CD4-positive, alpha-beta T cell (primary cell): ENCODE results near the gene URB1. TPM values are rescaled to one million over a fixed set of nuclear protein-coding genes. Genes with fewer than 3 reads are reported as not detected.

Source experiments
- ATAC-seq: fragments of 200-7000 bp; cut with Tn5 transposase; one replicate; pipeline ENCODE4 v1.10.0; 2022; ENCODE audit warnings: mild to moderate bottlenecking; ENCODE audit not compliant: poor library complexity
- CTCF ChIA-PET: fragments of 350-600 bp; sonication (Branson Sonifier 250); formaldehyde crosslinking; loops from one replicate; lab custom pipeline; 2021; ENCODE audit warnings: antibody characterized with exemption, inconsistent platforms; lab: Charles Lee
- POLR2A ChIA-PET: fragments of 350-600 bp; sonication (Branson Sonifier 250); formaldehyde crosslinking; loops from one replicate; lab custom pipeline; 2021; ENCODE audit warnings: antibody characterized with exemption, inconsistent platforms; lab: Charles Lee
- DNase-seq, 14 experiments: peaks; one replicate each; pipeline ENCODE4 v3.0.0-alpha.2; 2013 to 2020; ENCODE audit warnings: mixed read lengths in 2 of 14
- H3K27ac ChIP-seq, 2 donors: one replicate each; pipeline versions ENCODE4 v1.5.1 to v1.7.0; 2013; ENCODE audit warnings: low read length in 2 of 2, low read depth in 1 of 2, mild to moderate bottlenecking in 1 of 2
- H3K27me3 ChIP-seq, 2 experiments: 1 replicate in 1 of 2; 2 replicates in 1 of 2; pipeline versions ENCODE4 v1.6.1 to v1.7.0; 2013; ENCODE audit warnings: low read length in 2 of 2, control low read depth in 1 of 2, mild to moderate bottlenecking in 1 of 2, moderate library complexity in 1 of 2; ENCODE audit not compliant: insufficient read depth in 2 of 2, control insufficient read depth in 1 of 2
- H3K36me3 ChIP-seq: one replicate; pipeline ENCODE4 v1.6.1; 2013; ENCODE audit warnings: low read length, control low read depth; ENCODE audit not compliant: insufficient read depth
- H3K4me1 ChIP-seq: one replicate; pipeline ENCODE4 v1.6.1; 2013; ENCODE audit warnings: low read length, control low read depth; ENCODE audit not compliant: insufficient read depth
- H3K4me3 ChIP-seq: one replicate; pipeline ENCODE4 v1.5.1; 2013; ENCODE audit warnings: mild to moderate bottlenecking, low read length, moderate library complexity
- H3K9me3 ChIP-seq, 2 experiments: 1 replicate in 1 of 2; 2 replicates in 1 of 2; pipeline versions ENCODE4 v1.6.1 to v1.7.0; 2013; ENCODE audit warnings: low read length in 2 of 2, mild to moderate bottlenecking in 2 of 2, control low read depth in 1 of 2, moderate library complexity in 1 of 2; ENCODE audit not compliant: control insufficient read depth in 1 of 2, insufficient read depth in 1 of 2
- H3K27ac Mint-ChIP-seq: one replicate; pipeline ENCODE4 v1.8.0; 2020; ENCODE audit warnings: mixed read lengths
- H3K27me3 Mint-ChIP-seq: one replicate; pipeline ENCODE4 v1.8.0; 2021; ENCODE audit warnings: mixed read lengths
- H3K36me3 Mint-ChIP-seq: one replicate; pipeline ENCODE4 v1.8.0; 2021; ENCODE audit warnings: low read depth, mixed read lengths
- H3K4me1 Mint-ChIP-seq: one replicate; pipeline ENCODE4 v1.8.0; 2021; ENCODE audit warnings: low read depth, mixed read lengths
- H3K4me3 Mint-ChIP-seq: one replicate; pipeline ENCODE4 v1.8.0; 2020; ENCODE audit warnings: mild to moderate bottlenecking, mixed read lengths
- H3K9me3 Mint-ChIP-seq: one replicate; pipeline ENCODE4 v1.8.0; 2020; ENCODE audit warnings: mixed read lengths
- intact Hi-C, 2 experiments: fragments of 100-400 bp; cut with DNase I in 1 of 2; cut with micrococcal nuclease in 1 of 2; formaldehyde crosslinking; loops; one replicate each; pipeline versions ENCODE4 v1.15.1 to v1.9.0; 2023 to 2025; cut with DNase I, micrococcal nuclease
- total RNA-seq, 174 experiments: library from RNA in 2 of 174; stranded (reverse) in 2 of 174; gene quantifications; one replicate each; pipeline ENCODE4 v1.2.3 and lab custom pipeline; 2021 to 2026
- TF ChIP-seq, protein P1 (sequence below): fragments of 200-600 bp; IDR thresholded peaks from one replicate; pipeline ENCODE4 v1.8.0; 2022; ENCODE audit warnings: antibody characterized with exemption, mild to moderate bottlenecking

The URB1 gene
- total RNA-seq, 2 experiments from 2014 or later, result 5.4 to 5.7 TPM

GRCh38 chr21:32317726-32318125 is 75.1 kb downstream of the URB1 start:
- H3K4me3 Mint-ChIP-seq, result no peak overlapping the region
- H3K27ac Mint-ChIP-seq, result no peak overlapping the region
- H3K9me3 ChIP-seq, result no peaks in the 10 kb centered on the region
- intact Hi-C loops, result no loop called here
- H3K4me1 ChIP-seq, result no peaks in the 10 kb centered on the region
- ChIA-PET CTCF (no interaction called here), POLR2A (no interaction called here)
- no peaks in the 10 kb centered on the region for H3K9me3 Mint-ChIP-seq
- no peak overlapping the region for H3K4me3 ChIP-seq
- TF ChIP-seq, protein P1, sequence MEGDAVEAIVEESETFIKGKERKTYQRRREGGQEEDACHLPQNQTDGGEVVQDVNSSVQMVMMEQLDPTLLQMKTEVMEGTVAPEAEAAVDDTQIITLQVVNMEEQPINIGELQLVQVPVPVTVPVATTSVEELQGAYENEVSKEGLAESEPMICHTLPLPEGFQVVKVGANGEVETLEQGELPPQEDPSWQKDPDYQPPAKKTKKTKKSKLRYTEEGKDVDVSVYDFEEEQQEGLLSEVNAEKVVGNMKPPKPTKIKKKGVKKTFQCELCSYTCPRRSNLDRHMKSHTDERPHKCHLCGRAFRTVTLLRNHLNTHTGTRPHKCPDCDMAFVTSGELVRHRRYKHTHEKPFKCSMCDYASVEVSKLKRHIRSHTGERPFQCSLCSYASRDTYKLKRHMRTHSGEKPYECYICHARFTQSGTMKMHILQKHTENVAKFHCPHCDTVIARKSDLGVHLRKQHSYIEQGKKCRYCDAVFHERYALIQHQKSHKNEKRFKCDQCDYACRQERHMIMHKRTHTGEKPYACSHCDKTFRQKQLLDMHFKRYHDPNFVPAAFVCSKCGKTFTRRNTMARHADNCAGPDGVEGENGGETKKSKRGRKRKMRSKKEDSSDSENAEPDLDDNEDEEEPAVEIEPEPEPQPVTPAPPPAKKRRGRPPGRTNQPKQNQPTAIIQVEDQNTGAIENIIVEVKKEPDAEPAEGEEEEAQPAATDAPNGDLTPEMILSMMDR, result no peak
- peaks cover 85% of the 10 kb centered on the region for H3K36me3 ChIP-seq
- no peaks in the 10 kb centered on the region for H3K4me1 Mint-ChIP-seq
- H3K27ac ChIP-seq, result no peak overlapping the region
- no peak for ATAC-seq
- DNase-seq, result no peak
- peaks cover 91% of the 10 kb centered on the region for H3K36me3 Mint-ChIP-seq
- no peaks in the 10 kb centered on the region for H3K27me3 Mint-ChIP-seq
- no peaks in the 10 kb centered on the region for H3K27me3 ChIP-seq

GRCh38 chr21:32316361-32317215 is 76.2 kb downstream of the URB1 start:
- Mint-ChIP-seq H3K4me1 (no peaks in the 10 kb centered on the region), H3K9me3 (no peaks in the 10 kb centered on the region), H3K27me3 (no peaks in the 10 kb centered on the region), H3K27ac (no peak overlapping the region), H3K4me3 (no peak overlapping the region), H3K36me3 (peaks cover 91% of the 10 kb centered on the region)
- DNase-seq (no peak), ATAC-seq (no peak)
- Histone ChIP-seq H3K36me3 (peaks cover 77% of the 10 kb centered on the region), H3K9me3 (no peaks in the 10 kb centered on the region), H3K4me1 (no peaks in the 10 kb centered on the region), H3K27ac (no peak overlapping the region), H3K4me3 (no peak overlapping the region), H3K27me3 (no peaks in the 10 kb centered on the region)
- TF ChIP-seq, protein P1, result no peak
- intact Hi-C loops, result no loop called here
- CTCF ChIA-PET, result no interaction called here
- POLR2A ChIA-PET, result no interaction called here

DNA sequence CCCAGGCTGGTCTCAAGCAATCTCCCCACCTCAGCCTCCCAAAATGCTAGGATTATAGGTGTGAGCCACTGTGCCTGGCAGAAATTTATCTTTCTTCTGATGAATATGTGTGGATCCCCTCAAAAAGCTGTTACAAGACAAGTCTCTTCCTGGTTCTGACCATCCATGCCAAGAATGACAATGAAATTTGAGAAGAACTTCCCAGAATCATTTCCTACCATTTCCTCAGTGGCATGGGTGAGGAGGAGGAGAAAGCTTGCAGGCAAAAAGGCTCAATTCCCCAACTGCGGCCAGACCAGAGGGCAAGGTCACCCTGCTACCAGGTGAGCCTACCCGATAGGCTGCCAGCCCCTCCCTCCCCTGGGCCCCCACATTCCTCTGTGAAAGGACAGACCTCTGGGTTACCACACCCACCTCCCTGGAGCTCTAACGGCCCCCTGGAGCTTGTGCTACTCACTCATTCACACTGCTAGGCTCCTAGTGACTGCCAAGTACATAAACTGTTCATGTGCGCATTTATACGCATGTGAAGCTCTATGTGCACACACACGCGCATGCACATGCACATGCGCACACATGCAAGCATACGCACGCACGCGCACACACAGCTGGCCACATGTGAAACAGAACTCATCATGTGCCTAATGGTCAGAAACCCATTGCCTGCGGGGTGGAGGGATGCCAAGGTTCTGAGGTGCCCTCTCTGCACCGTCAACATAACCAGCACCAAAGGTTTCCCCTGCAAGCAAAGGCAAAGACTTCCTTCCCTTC is 77.1 kb downstream of the URB1 start:
- Mint-ChIP-seq H3K36me3 (peaks cover 90% of the 10 kb centered on the region), H3K4me3 (no peak overlapping the region), H3K4me1 (no peaks in the 10 kb centered on the region), H3K9me3 (no peaks in the 10 kb centered on the region), H3K27me3 (no peaks in the 10 kb centered on the region), H3K27ac (no peak overlapping the region)
- H3K9me3 ChIP-seq, result no peaks in the 10 kb centered on the region
- ChIA-PET CTCF (no interaction called here), POLR2A (no interaction called here)
- H3K4me1 ChIP-seq, result no peaks in the 10 kb centered on the region
- peaks cover 71% of the 10 kb centered on the region for H3K36me3 ChIP-seq
- H3K27me3 ChIP-seq, result no peaks in the 10 kb centered on the region
- H3K27ac ChIP-seq, result no peak overlapping the region
- no peak for DNase-seq
- intact Hi-C loops, result no loop called here
- no peak overlapping the region for H3K4me3 ChIP-seq
- TF ChIP-seq, protein P1, result no peak
- ATAC-seq, result no peak
